SIG-M5 treated with dmso at 0.1 percent for 504 hours (cell line): ENCODE results near the gene ASIC4.

ENCODE experiments used
- DNase-seq: peaks from one replicate; lab custom pipeline; 2025; ENCODE audit not compliant: unreplicated experiment; lab: John Stamatoyannopoulos, UW

ASIC4 gene, protein sequence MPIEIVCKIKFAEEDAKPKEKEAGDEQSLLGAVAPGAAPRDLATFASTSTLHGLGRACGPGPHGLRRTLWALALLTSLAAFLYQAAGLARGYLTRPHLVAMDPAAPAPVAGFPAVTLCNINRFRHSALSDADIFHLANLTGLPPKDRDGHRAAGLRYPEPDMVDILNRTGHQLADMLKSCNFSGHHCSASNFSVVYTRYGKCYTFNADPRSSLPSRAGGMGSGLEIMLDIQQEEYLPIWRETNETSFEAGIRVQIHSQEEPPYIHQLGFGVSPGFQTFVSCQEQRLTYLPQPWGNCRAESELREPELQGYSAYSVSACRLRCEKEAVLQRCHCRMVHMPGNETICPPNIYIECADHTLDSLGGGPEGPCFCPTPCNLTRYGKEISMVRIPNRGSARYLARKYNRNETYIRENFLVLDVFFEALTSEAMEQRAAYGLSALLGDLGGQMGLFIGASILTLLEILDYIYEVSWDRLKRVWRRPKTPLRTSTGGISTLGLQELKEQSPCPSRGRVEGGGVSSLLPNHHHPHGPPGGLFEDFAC

DNA sequence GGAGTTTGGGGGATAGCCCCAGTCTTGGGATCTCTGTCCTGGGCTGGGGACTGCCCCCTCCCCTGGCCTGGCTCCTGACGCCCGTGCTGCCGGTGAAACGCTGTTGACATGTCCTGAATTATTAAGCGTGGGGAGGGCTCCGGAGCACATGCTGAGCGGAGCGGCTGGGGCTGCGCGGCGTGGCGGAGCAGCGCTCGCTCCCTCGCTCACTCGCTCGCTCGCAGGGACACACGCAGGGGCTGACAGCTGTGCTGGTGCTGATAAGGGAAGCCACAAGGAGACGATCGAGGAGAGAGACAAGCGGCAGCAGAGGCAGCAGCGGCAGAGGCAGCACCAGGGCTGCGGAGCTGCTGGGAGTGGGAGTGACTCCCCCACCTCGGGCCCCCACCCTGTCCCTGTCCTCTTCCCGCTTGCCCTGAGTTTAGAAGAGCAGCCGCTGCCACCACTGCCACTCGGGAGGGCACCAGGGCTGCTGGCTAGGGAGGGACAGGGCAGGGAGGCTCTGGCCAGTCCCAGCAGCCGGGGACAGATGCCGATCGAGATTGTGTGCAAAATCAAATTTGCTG lies at the start of gene ASIC4:
Gene ASIC4 (plus strand): TSS at position 287 of the 566 bp plus-strand sequence. CDS start 243 bp downstream, at position 530.
- DNase-seq = no peak

DNA sequence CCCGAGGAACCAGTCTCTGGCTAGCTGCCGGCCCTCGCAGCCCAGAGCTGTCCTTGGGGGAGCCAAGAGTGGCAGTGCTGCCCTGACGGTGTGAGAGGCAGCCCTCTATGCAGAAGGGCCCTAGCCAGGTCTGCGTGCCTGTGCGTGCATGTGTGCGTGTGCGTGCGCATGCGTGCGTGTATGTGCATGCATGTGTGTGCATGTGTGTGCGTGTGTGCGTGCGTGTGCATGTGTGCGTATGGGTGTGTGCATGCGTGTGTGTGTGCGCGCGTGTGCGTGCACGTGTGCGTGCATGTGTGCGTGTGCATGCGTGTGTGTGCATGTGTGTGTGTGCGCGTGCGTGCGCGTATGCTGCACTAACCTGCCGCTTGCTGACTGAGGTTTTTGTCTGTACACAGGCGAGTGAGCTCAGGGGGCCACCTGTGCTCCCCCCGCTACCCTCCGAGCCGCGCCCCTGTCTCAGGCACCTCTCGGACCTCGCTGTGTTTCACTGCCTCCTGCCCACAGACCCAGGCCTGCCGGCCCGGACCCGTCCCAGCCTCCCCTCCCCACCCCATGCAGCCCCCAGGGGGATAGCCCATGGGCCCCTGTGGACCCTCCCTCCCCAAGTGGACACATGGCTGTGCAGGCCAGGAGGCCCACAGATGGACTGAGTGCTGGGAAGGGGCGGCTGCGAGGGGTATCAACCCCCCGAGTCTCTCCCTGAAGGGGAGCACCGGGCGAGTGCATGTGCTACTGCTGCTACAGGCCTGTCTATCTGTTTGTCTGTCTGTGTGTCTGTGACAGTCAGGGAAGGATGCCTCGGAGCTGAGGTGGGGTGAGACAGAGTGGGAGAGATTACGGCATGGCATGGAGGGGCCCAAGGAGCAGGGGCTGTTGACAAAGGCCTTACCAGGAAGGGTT lies 48.4 kb upstream of the ASIC4 start:
- no peak for DNase-seq

DNA sequence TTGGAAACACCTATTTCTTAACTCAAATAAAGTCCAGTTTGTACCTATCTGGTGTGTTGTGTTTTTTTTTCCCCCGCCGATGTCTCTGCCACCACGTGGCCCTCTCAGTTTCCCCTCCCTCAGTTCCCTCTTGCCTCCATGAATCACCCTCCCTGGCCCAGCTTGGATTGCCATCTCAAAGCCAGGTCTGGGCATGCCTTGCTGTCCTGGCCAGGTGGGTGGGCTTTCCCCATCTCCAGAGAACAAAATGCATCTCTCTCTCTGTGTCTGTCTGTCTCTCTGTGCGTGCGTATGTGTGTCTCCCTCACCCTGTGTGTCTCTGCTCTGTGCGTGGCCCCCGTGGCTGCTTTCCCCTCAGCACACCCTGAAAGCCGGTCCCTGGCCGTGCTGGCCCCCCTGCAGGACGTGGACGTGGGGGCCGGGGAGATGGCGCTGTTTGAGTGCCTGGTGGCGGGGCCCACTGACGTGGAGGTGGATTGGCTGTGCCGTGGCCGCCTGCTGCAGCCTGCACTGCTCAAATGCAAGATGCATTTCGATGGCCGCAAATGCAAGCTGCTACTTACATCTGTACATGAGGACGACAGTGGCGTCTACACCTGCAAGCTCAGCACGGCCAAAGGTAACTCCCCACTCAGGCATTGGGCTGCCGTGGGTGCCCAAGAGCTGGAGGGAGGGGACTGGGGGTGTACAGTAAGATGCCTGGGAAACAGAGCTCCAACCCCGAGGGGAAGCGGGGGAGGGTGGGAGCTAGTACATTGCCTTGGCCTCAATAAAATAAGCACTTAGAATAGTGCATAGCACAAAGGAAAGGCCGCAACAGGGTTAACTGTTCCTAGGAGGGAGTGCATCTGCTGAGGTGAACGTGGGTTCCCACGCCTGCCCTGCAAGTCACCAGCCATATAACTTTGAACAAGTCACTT lies 47.2 kb upstream of the ASIC4 start:
- no peak for DNase-seq

DNA sequence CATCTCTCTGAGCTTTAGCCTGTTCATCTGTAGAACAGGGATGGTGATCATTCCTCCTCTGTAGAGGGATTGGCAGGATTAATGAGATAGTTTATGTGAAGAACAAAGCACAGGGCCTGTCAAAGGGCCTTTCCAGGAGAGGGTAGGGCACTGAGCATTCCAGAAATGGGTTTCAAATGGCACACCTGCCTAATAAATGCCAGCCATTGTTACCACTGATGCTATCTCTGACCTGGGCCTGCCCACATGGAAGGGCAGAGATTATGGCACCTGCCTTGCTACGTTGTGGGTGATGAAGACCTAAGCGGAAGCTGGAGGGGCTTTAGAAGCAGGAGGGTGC lies 46.6 kb upstream of the ASIC4 start:
- DNase-seq = no peak

DNA sequence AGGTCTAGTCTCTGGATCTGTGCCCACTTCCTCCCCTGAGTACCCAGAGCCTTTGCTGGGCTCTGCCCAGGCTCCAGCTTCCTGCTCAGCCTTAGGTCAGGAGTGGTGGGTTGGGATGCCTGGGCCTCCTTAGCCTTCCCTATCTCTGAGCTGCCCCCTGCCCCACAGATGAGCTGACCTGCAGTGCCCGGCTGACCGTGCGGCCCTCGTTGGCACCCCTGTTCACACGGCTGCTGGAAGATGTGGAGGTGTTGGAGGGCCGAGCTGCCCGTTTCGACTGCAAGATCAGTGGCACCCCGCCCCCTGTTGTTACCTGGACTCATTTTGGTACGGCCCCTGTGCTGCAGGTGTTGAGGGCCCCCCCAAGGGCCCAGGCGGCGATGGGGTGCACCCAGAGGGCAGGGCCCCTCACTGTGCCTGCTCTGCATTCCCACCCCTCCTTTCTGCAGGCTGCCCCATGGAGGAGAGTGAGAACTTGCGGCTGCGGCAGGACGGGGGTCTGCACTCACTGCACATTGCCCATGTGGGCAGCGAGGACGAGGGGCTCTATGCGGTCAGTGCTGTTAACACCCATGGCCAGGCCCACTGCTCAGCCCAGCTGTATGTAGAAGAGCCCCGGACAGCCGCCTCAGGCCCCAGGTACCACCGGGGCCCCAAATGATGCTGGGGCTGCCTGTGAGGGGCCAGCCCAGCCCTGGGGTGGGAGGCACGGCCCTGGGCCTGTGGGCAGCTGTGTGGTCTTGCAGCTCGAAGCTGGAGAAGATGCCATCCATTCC lies 45.7 kb upstream of the ASIC4 start:
- DNase-seq = no peak

DNA sequence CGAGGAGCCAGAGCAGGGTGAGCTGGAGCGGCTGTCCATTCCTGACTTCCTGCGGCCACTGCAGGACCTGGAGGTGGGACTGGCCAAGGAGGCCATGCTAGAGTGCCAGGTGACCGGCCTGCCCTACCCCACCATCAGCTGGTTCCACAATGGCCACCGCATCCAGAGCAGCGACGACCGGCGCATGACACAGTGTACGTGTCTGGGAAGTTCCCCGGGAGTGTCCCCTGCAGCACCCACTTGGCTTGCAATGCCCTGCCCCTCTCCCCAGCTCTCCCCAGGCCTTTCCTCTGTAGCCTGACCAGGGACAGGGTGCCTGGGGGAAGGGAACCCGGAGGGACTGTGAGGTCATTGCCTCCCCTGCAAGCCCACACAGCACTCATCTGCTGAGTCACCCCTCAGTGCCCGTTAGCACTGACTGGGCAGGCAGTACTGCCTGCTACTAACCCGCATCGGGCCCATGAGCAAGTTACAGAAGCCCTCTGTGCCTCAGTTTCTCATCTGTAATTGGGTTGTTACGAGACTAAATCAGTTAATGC lies 45.0 kb upstream of the ASIC4 start:
- DNase-seq = no peak

DNA sequence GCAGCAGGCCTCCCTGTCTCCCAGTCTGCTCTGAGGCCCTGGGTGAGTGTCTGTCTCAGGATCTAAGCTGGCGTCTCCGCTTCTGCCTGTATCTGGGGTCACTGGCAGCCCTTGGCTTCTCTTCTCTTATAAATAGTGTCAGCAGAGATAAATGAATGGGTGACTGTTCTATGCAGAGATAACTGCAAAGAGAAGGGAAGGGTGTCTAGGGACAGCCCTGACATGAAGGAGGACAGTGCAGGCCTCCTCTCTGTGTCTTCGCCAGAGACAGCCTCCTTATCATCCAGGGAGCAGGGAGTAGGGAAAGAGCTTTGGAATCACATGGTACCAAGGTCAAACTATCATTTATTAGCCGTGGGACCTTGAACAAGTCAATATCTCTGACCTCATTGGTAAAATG lies 43.9 kb upstream of the ASIC4 start:
- no peak for DNase-seq

DNA sequence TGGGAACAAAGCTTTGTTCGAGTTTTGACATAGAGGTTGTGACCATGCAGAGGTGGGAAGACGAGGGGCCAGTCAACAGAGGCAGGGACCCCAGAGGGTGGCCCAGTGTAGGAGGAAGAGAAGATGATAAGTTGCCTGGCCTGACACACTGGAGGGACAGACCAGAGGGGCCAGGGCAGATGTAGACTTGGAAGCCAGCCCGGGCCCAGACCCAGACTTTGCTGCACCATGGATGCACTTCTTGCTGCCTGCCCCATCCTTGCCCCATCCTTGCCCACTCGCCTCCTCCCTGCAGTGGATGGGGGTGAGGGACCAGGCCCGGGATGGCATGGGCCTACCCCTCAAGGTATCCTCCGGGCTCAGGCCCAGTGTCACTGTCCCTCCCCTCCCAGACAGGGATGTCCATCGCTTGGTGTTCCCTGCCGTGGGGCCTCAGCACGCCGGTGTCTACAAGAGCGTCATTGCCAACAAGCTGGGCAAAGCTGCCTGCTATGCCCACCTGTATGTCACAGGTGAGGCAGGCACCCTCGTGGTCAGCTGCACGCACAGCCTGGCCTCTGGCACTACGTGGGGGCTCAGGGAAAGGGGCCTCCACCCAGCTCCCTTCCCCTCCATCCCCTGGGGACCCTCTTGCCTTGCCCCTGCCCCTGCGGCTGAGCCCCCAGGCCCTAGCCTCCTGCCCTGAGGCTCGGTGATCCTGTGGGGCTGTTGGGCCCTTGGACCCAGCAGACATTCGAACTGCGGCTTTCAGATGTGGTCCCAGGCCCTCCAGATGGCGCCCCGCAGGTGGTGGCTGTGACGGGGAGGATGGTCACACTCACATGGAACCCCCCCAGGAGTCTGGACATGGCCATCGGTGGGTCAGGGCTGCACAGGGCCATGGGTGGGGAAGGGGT lies 42.6 kb upstream of the ASIC4 start:
- no peak for DNase-seq

DNA sequence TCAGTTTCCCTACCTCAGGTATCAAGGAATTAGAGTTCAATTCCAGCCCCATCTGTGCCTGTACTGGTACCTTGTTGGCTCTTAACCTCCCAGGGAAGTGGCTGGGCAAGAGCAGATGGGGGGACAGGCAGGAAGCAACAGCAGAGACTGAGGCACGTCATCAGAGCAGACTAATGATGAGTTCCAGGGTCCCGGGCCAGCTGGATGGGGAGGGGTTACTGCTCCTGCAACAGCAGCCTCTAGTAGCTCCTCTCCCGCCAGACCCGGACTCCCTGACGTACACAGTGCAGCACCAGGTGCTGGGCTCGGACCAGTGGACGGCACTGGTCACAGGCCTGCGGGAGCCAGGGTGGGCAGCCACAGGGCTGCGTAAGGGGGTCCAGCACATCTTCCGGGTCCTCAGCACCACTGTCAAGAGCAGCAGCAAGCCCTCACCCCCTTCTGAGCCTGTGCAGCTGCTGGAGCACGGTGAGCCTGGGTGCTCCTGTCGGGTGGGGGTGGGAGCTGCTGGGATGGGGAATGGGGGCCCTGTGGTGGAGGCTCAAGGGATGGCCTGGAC lies 41.6 kb upstream of the ASIC4 start:
- no peak for DNase-seq

DNA sequence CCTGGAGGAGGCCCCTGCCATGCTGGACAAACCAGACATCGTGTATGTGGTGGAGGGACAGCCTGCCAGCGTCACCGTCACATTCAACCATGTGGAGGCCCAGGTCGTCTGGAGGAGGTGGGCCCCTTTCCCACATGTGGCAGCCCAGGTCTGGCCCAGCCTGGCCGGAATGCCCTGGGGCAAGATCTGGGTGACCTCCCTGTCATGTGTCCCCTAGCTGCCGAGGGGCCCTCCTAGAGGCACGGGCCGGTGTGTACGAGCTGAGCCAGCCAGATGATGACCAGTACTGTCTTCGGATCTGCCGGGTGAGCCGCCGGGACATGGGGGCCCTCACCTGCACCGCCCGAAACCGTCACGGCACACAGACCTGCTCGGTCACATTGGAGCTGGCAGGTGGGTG lies 40.8 kb upstream of the ASIC4 start:
- no peak for DNase-seq

DNA sequence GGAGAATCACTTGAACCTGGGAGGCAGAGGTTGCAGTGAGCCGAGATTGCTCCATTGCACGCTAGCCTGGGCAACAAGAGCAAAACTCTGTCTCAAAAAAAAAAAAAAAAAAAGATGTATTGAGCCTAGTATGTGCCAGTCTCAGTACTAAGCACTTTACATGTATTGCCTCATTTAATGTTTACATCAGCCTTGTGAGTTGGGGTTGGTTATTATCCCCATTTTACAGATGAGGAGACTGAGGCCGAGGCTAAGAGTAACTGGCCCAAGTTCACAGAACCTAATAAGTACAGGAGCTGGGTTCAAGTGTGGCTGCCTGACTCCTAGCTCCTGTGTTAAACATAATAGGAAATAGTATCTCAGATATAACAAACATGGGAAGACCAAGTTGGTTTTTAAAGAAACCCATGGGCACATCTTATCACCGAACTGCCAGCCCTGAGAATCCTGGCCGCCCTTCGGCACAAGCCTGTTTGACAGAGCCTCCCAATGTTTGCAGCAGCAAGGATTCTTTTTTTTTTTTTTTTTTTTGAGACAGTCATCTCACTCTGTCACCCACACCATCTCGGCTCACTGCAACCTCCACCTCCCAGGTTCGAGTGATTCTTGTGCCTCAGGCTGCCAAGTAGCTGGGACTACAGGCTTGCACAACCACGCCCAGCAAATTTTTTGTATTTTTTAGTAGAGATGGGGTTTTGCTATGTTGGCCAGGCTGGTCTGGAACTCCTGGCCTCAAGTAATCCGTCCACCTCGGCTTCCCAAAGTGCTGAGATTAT lies 39.8 kb upstream of the ASIC4 start:
- DNase-seq = no peak

DNA sequence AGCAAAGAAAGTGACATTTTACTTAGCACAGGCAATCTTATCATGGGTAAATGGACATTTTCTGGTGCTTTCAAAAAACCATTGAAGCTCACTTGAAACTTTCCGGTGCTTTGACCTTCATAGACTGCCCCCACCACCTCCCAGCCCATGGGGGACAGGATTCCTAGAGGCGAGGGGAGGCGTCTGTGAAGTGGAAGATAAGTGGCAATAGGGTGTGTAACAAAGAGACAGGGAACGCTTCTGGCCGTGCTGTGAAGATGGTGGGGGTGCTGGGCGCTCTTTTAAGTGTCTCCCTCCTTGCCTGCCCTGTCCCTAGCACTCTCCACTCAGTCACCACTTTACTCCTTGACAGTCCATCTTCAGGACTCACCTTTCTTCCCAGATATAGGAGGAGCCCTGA lies 39.0 kb upstream of the ASIC4 start:
- no peak for DNase-seq

DNA sequence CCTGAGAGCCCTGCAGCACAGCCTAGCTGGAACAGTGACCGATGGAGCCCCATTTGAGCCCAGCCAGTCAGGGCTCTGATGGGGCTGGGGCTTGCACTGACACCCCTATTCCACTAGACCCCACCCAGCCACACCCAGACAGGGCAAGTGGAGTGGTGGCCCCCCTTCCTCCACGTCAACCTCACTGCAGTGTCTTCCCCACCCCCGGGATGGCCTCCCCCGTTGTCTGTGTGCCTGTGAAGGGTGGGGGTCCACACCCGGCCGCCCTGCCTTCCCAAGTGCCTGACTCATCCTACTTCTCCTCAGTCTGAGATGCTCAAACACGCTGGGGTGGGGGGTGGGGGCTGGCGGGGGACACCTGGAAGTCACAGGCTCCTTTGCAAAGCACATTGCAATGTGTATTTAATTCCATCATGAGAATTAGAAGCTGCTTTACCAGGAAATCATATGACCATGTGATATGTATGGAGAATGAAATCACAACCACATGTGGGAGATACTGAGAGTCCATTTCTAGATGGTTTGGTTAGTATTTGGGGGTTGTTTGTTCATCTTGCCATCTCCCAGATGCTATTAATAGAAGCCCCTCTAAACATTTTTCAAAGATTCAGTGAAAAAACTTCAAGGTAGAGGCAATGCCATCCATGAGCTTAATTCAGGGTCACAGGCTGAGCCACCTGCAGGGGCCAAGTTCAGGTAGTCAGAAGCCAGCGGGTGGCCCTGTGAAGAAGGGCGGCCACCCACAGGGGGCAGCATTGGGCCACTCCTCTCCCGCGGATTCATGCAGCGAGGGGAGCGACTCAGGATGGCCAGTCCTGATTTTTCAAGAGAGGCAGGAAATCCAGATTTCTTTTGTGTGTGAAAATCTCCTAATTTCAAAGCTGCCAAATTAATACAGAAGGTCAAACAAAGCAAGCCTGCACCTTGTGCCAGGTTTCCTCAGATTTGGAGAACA lies 38.3 kb upstream of the ASIC4 start:
- peak; percentile 16 for DNase-seq

DNA sequence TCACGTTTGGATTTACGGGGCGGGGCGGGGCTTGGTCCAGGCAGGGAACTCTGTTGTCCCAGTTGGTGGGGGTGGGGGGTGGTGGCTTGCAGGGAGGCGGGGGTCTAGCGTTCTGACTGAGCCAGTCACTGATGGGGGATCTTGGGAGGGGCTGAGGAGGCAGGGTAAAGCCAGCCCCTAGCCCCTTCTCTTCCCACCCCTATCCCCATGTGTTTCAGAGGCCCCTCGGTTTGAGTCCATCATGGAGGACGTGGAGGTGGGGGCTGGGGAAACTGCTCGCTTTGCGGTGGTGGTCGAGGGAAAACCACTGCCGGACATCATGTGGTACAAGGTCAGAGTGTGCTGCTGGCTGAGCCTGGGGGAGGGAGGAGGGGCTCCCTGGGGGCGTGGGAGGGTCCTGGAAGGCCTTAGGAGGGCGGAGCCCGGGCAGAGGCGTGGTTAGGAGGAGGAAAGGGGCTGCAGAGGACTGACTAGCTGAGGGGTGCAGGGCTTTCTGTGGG lies 37.6 kb upstream of the ASIC4 start:
- DNase-seq = no peak

DNA sequence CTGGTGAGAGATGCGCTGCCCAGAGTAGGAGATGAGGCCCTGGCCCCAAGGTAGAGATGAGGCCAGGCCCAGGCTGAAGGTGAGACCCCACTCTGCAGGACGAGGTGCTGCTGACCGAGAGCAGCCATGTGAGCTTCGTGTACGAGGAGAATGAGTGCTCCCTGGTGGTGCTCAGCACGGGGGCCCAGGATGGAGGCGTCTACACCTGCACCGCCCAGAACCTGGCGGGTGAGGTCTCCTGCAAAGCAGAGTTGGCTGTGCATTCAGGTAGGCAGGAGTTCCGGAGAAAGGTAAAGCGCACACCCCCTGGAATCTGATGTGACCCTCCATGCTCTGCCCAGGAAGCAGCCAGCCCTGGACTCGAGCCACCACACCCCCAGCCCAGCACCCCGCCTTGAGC lies 37.1 kb upstream of the ASIC4 start:
- DNase-seq = no peak

DNA sequence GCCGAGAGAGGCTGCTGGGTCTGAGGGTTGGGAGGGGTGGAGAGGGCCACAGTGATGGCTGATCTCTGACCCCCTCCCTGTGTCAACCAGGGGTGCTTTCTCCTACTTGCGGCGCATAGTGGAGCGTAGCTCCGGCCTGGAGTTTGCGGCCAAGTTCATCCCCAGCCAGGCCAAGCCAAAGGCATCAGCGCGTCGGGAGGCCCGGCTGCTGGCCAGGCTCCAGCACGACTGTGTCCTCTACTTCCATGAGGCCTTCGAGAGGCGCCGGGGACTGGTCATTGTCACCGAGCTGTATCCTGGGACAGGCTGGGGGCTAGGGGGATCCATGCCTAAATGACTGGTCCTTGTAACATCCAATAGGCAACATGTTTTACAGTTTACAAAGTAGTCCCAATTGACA lies 36.5 kb upstream of the ASIC4 start:
- no peak for DNase-seq
